Cerebellar cortex (tissue), 1 donor: ENCODE results near the gene TSC22D1.
A peak's percentile ranks its signal among the peaks of the same experiment; 100 is the strongest.

Experiments used
- DNase-seq: peaks from one replicate; pipeline ENCODE4 v3.0.0-alpha.2; 2015; ENCODE audit warnings: low spot score

TSC22D1 gene

DNA sequence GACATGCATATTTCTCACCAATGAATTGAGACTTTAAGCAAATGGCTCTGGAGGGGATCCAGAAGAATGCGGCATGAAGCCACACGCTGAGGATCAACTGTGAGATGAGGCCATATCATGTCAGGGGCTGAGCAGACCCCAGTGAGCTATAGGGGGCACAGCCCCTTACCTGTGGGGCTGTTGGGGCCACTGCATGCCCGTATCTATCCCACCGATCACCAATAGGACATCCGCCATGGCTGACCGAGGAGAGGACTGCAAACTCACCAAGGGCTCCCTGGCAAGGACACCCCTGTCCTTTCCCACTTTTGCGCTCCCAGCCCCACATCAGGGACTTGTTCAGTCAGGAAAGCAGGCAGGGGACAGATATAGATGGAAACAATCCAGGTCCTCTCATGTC, 124.5 kb downstream of the TSC22D1 start:
- DNase-seq, result no peak

DNA sequence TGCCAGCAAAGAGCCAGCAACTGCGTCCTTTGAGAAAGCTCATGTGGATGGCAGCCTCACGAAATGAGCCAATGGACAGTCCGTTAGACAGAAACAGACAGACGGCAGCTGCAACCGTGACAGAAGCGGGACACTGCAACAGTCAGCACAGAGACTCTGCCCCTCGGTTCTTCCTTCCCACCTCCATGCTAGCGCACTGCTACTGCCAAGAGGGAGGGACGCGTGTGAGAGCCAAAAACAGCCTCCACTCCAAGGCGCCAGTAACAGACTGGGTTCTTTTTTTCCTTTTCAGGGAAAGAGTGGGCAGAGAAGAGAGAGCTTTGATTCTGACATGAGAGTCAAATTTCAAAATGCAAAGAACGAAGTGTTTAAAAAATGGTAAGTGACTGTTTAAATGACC, 125.0 kb downstream of the TSC22D1 start:
- peak; percentile 67 for DNase-seq

DNA sequence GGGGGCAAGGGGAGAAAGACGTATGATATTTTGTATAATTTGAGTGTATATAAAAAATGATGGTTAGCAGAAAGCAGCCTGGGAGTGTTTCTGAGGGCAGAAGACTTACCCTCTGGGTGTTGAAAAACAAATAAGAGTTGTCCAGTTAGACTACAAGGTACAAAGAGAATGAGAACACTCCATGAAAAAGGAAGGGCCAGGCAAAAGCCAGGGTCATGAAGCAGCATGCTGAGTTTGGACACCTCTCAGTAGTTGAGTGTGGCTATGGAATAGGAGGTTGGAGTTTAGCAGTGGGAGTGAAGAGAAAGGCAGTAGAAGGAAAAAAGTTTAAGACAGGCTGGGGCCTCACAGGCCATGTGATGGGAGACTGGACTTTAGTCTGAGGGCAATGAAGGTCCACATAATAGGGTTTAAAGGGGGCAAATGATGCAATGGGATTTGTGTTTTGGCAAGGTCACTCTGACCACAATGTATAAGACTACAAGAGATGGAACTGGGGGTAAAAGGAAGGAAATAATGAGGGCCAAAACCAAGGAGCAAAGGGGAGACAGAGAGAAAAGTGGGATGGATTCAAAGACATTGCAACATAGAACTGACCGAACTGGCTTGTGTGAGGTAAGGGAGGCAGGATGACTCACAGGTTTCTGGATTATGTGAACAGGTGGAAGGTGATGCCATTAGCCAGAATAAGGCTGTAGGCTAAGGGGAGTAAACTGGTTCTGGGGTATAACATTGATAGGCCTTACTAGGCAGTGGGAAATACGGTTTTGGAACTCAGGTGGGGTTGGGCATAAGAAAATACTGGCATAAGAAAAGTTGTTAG, 125.9 kb downstream of the TSC22D1 start:
- DNase-seq, result no peak

DNA sequence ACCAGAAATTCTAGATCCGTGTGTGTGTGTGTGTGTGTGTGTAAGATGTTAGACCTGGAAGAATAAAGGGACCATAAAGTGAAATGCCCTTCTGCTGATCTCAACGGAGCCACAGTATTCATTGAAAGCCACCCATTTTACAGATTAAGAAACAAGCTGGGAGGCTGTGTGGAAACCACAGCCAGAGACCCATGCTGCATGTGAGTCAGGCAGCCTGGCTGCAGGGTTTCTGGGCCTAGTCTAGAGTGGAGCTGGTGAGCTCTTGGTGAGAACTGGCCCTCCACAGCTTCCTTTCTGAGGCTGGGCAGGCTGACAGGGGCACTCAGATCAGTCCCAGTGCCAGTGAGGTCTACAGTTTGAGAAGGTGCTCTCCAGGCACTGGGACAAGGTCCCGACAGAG, 127.3 kb downstream of the TSC22D1 start:
- no peak for DNase-seq

DNA sequence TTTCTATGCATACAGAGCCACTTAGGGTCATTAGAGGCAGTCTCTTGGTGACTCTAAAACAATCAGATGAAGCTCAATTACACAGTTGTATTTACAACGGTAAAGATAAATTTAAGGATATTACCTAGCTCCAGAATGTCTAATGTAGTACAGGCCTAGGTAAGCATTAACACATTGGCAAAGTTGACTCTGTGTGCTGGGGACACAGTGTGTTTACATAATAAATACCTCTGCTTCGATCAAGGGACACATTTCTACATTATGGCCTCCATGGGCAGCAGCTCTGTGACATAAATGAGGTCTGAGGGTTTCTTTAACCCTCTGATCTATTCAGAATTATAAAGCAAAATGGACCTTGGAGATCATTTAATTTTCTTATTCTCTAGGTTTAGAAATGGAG, 127.8 kb downstream of the TSC22D1 start:
- DNase-seq, result no peak

DNA sequence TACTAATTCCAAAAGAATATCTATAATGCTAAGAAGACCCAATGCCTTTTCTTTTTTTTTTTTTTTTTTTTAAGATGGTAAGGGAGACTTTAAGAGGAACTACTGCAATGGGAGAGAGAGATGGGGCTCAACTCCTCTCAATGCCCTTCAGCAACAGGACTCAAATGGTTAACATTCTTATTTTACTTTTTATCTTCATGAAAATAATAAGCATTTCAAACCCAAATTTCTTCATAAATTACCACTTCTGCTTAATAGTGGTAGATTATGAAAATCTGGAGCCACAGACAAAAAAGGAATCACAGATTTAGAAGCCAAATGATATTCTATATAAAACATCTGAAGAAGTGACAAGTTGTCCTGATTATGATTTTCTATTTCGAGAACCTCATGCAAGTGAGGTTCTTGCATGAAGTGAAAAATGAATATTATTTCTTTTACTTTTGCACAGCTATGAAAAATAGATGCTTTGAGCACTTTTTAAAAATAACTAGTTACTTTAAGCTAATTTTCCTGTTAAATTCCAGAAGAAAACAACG, 128.3 kb downstream of the TSC22D1 start:
- no peak for DNase-seq

DNA sequence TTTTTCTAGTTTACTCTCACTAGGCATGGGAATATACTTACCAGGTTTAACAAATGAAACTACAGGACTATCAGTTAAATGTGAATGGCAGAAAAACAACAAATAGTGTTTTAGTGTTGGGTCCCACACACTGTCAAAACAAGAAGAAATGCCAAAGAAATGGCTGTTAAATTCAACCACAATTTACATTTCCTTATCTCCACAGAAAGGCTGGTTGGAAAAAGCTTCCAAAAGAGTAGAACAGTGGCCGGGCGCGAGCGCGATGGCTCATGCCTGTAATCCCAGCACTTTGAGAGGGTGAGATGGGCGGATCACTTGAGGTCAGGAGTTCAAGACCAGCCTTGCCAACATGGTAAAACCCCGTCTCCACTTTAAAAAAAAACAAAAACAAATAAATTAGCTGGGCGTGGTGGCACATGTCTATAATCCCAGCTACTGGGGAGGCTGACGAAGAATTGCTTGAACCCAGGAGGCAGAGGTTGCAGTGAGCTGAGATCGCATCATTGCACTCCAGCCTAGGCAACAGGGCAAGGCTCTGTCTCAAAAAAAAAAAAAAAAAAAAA, 136.0 kb downstream of the TSC22D1 start:
- DNase-seq, result no peak

DNA sequence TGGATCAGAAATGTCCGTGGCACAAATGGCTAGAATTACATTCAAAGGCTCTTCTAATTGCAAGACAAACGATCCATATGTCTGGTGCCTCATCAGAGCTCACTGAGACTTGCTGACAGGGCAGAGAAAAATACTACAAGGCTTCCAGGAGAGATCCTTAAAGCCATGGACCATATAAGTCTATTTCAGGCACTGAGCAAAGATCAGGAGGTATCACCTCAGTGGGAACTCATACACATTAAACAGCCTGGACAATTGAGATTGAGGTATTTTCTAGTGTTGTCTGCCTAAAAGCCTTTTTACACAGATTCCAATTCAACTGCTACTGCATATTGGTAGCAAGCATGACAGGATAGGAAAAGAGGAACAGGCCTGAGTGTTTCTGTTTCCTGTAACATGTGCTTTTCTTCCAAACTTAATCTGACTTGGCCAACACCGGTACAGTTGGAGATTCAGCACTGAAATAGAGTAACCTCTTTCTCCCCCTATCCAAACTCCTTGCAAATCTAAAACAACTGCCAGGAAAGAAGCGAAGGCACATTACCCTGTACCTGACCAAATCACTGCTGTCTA, 136.6 kb downstream of the TSC22D1 start:
- no peak for DNase-seq

DNA sequence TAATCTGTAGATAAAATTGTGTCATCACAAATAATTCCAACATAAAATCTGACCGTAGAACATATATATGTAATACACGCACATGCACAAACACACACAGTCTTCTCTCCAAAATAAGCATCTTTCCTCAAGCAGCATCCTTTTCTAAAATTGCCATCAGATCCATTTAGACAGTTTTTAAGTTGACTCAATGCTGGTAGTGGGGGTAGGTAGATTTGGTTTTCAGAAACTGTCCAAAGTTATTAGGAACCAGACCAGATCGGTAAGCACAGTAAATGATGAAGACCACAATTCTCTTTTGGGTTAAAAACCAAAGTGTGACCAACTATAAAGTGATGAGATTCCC, 137.9 kb downstream of the TSC22D1 start:
- DNase-seq, result no peak

DNA sequence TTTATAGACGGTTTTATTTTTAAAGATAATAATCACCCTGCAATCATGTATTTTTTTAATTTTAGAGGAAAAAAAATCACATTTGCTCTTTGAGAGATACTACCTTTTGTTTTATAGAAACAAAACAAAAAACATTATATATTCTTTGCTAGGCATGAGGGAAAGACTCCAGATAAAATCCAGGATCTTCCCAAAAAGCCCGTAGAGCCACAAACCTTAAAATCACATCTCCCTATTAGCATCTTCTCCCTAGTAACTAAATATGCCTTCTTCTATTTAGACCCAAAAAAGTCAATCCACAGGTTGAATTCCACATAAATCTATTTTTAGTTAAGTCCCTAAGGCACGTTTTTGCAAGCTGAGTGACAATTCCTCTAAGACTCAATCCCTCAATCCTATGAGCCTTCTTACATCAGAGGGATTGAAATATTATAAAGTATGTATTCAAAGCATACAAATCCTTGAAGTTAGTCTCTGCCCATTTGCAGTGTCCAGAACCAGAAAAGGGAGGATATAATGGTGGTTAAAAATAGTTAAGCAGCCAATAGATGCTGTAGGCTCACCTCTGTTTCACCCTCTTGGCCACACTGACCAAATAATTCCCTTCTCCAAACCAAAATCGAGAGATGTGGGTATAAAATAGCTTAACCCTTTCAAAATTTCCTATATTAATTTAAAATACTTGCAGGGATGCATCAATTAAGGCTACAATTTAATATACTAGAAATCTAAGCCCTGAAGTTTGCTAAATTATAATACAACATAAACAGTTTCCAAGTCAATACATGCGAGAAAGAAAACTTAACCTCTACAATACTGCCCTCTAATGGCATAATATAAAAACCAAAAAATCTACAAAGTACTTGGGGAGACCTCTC, 138.5 kb downstream of the TSC22D1 start:
- DNase-seq, result peak; percentile 82

DNA sequence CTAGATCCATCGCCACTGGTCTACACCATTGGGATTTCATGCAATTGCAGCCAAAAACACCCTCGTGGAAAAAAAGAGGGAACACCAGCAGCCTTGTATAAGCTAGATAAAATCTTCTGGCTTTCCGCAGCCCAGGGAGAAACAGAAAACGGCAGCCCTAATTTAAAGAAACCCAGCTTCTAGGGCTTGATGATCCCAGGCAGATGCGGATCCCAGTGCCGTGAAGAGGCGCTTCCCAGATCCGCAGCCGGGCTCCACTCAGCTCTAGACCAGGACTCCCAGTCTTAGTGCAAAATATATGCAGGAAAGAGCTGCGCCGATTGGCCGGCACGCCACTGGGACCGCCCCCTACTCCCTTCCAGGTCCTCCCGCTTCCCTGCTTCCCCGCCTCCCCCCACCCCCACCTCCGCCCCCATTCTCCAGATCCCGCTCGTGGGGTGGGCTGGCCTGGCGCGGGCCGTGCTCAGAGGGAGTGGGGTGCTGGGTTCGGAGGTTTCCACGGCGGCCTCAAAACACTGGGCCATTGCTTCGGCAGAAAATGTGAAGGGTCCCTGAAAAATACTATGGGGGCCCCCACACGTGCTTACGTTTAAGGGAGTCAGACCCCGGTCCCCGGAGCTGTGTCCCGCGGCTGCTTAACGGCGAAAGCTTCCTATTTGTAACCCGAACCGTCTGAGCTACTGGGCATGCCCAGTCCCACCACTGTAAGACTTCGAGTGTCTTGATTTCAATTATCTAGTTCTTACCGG, 139.4 kb downstream of the TSC22D1 start:
- peak; percentile 98 for DNase-seq

DNA sequence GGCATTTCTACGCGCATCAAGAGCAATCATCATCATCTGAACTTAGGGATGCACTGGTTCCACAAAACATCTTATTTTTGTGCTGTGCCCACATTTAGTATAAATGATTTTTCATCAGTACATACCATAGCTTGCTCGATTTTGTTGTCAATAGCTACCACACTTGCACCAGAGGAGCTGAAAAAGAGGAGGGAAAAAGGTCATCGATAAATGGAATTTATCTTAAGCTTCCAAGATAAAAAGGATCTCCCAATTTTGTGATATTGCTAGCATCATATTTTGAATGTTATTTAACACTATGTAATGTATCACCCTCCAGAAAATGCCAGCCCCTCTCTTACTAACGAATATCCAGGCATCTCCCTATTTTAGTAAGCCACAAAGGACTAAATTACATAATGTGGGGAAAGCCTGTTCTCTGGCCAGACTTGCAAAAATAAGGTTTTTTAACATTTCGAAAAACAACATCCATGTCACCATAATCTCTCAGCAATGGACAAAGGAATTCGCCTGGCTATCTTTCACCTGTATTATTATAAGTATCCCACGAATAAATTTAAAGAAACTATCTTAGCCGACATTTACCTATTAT, 140.1 kb downstream of the TSC22D1 start:
- DNase-seq, result no peak

DNA sequence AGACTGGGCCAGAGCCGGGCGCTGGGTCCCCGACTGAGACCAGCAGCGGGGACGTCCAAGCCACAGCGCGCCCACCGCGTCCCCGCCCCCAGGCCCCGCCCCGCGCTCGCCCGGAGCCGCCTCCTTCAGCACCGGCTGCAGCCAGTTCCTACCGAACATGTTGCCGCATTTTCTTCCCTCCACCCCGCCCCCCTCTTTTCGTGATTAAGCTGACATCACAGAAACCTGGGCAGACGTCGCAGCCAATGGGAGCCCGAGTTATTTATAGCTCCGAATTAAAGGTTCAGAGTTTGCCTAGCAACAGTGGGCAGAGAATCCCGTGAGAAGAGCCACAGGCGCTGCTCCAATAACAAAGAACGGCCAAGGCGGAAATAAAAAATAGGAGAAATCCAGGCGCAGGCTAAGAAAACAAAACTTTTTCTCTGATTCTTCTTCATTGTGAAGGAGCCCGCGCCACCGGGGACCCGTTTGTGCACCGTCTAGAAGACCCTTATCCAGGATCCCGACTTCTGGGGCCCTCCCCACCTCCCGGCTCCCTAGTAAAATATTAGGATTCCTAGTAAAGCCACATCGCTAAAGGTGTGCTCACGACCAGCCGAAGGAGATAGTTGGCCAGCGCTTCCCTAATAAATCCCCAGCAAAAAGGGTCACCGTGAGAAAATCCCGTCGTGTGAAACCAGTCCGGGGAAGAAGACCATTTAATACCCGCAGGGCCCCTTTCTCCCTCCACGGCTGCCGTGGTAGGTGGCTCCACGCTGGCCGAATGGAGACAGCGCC, 140.8 kb downstream of the TSC22D1 start:
- DNase-seq, result peak; percentile 100

DNA sequence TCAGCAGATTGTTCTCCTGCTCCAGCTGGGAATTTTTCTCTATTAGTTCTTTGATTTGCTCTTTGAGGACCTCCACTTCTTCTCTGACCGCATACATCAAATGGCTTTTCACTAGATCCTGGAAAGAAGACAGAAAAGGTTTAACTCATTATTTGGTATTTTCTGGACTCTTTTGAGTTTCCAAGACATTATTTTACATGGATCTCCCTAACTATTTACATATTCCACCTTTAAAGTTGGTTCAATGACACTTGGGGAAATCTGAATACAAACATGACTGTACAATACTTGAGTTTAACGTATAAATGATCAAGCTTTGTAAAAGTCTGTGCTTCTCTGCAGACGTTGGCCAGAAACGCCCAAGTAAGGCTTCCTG, 141.4 kb downstream of the TSC22D1 start:
- DNase-seq, result no peak

DNA sequence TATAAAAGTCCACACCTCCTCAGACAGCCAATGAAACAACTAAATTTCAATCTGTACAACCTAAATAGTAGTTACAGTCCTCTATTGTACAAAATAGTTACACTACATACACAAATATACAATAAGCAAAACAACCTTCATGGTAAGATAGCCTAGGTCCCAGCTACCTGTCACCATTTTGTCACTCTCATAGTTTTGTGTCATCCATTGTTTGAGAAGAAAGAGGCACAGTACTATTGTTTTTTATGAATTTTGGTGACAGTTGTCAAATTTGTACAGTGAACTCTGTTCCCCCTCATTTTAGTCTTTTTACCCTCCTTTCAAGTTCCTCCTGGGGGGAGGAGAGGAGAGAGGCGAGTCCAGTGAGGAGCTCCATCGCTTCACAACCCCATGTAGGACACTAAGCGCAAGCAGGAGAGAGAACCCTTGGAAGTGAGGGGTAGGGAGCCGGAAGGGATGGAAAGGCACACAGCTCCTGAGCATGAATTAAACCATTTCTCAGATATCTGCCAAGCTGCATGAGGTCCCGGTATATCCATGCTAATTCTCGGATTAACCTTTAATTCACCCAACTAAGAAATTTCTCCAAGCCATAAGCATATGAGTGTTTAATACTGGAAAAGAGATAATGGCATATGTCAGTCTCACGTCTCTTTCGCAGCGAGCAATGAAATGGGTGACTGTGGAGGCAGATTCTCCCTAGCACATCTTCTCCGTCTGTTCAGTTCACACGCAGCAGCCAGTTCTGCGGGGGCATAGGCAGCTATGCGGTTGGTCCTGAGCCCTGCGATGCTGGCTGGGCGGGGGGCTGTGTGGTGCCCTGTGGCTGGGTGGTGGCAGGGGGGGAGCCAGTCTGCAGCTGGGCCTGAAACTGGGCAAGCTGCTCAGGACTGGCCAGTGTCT, 142.0 kb downstream of the TSC22D1 start:
- no peak for DNase-seq

DNA sequence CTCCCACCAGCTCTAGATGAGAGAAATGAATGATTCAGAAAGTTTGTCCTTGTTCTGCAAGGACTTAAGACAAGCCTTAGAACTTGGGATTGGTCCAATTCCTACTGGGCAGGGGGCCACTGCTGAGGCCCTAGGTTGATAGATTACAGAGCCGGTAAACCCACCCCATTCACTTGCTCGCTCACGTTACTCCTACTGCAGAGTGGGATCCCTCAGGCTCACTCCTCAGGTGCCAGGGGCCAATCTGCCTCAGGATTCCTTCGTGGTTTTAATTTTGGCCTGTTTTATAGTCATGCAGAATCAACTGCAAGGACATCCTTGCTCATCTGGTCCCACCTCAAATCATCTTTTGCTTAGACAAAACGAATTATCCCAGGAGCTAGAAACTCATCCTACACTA, 143.5 kb downstream of the TSC22D1 start:
- DNase-seq, result no peak

DNA sequence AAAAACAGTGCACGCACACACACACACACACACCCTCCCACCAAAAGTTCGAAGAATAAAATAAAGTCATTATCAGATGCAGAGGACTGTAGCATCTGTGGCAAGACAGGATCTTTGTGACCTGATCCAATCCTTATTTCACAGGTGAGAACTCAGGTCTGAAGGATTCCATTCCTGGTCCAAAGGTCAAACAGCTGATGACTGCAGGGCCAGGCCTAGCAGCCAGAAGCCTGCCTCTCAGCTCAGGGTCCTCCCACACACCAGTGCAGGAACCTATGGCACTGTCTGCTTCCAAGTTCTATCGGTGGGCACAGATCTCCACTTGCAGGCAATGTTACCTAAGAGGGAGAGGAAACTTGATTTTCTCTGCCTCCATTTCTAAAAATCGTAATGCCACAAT, 145.0 kb downstream of the TSC22D1 start:
- DNase-seq, result no peak

DNA sequence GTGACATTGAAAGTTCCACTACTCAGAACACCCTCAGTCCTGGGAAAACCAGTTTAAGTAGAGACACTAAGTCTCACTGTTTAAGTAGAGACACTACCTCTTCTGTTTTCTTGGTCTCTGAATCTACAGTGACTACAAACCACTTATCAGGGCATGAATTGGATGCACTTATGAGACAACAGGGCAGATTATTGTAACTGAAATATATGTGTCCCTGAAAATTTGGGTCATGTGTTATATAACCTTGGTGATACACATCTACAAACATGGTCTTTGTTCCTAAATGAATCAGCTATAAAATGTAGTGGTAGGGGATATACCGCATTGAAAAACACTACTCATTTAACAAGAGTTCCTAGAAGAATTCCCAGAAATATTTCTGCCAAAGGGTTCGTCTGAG, 146.8 kb downstream of the TSC22D1 start:
- no peak for DNase-seq

DNA sequence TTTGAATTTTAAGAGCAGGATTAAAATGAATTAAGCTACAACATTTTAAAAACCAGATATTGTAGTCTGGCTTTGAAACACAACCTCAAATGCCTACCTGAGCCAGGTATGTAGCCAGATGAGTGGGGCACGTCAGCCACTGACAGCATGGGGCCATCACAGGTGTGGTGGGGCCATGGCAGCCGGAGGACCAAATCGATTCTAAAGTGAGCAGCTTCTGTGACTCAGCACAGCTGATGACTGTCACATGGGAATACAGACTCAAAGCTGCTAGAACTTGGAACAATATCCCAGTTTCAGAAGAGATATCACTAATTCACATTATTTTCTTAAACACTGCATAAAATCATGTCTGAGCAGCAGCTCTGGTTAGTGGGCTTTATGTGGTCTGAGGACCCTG, 149.7 kb downstream of the TSC22D1 start:
- DNase-seq, result no peak

DNA sequence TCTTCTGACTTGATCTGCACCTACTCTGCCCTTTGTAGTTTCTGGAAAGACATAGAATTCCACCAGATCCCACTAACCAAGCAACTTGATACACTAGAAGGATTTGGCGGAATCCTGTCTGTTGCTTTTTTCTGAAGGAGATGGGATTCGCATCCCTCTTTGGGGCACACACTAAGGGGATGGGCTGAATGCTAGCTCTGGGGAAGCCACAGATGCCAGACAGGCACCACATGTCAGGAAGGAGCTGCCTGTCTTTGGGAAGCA, 150.4 kb downstream of the TSC22D1 start:
- no peak for DNase-seq
